K562 (cell line): ENCODE data around the gene POLR2A. TPM values are rescaled to one million over a fixed set of nuclear protein-coding genes. Genes with fewer than 3 reads are reported as not detected.

ENCODE experiments used
- ATAC-seq: fragments of 200-7000 bp; cut with Tn5 transposase; 3 replicates; pipeline ENCODE4 v1.9.1; 2020; ENCODE audit warnings: moderate library complexity
- BruUV-seq: library from RNA; stranded (reverse); fragments of 400-500 nt; replicated peaks from 2 replicates; lab custom pipeline; 2021; lab: Mats Ljungman, UMichigan
- CTCF ChIA-PET: fragments of 300-600 bp; formaldehyde crosslinking; extraction: SDS; loops from one replicate; lab custom pipeline; 2021; ENCODE audit warnings: low intra/inter-chr PET ratio; lab: Yijun Ruan, JAX
- POLR2A ChIA-PET: fragments of 300-600, 350-650 bp; sonication (Branson Sonifier 250); formaldehyde crosslinking; extraction: SDS; loops from one replicate; lab custom pipeline; 2021; ENCODE audit warnings: antibody characterized with exemption, inconsistent platforms; lab: Yijun Ruan, JAX
- DNase-seq, 4 experiments: peaks; one replicate each; pipeline versions ENCODE4 v3.0.0 to v3.0.0-alpha.2; 2011 to 2018; ENCODE audit warnings: low spot score in 3 of 4, mixed read lengths in 3 of 4; ENCODE audit errors: extremely low read depth in 1 of 4
- FAIRE-seq: peaks from 2 replicates; lab custom pipeline; 2011; peaks lifted over from hg19 to GRCh38; lab: Jason Lieb, UNC
- H2AFZ ChIP-seq: 2 replicates; pipeline ENCODE4 v1.6.0; 2011; ENCODE audit warnings: low read depth, low read length, control low read depth, inconsistent platforms
- H3K27ac ChIP-seq: fragments of 200-600 bp; 3 replicates; pipeline ENCODE4 v1.8.0; 2011; ENCODE audit warnings: low read depth, mild to moderate bottlenecking, control low read depth, inconsistent platforms, low read length, moderate library complexity, mixed read lengths; ENCODE audit errors: extremely low read depth
- H3K27me3 ChIP-seq, 2 experiments: fragments of 300-600 bp in 1 of 2; 2 replicates in 1 of 2; 3 replicates in 1 of 2; pipeline versions ENCODE4 v1.6.0 to v1.8.0; 2011; ENCODE audit warnings: inconsistent platforms in 2 of 2, low read length in 2 of 2, mild to moderate bottlenecking in 1 of 2, mixed read lengths in 1 of 2, moderate library complexity in 1 of 2; ENCODE audit not compliant: control insufficient read depth in 2 of 2, insufficient read depth in 2 of 2
- H3K36me3 ChIP-seq: fragments of 300-600 bp; 3 replicates; pipeline ENCODE4 v1.8.0; 2011; ENCODE audit warnings: mild to moderate bottlenecking, low read length, inconsistent platforms; ENCODE audit not compliant: control insufficient read depth, insufficient read depth
- H3K4me1 ChIP-seq, 2 experiments: fragments of 200-600 bp in 1 of 2; replicated peaks in 1 of 2; 2 replicates in 1 of 2; 3 replicates in 1 of 2; pipeline versions ENCODE4 v1.5.1 to v1.8.0; 2011; ENCODE audit warnings: inconsistent platforms in 2 of 2, low read length in 2 of 2, mild to moderate bottlenecking in 1 of 2, mixed read lengths in 1 of 2, moderate library complexity in 1 of 2; ENCODE audit not compliant: control insufficient read depth in 2 of 2, insufficient read depth in 2 of 2
- H3K4me2 ChIP-seq: 2 replicates; pipeline ENCODE4 v1.6.1; 2011; ENCODE audit warnings: low read length, control low read depth, inconsistent platforms, mixed read lengths; ENCODE audit not compliant: insufficient read depth
- H3K4me3 ChIP-seq: fragments of 200-600 bp; sonication (generic), shearing (Covaris generic); 2 replicates; pipeline ENCODE4 v1.5.1; 2016; ENCODE audit warnings: control low read depth, inconsistent platforms
- H3K79me2 ChIP-seq: fragments of 200-600 bp; 3 replicates; pipeline ENCODE4 v1.8.0; 2011; ENCODE audit warnings: low read length, inconsistent platforms; ENCODE audit not compliant: control insufficient read depth, insufficient read depth
- H3K9ac ChIP-seq, 2 experiments: 2 replicates each; pipeline versions ENCODE4 v1.6.0 to v1.6.1; 2011; ENCODE audit warnings: low read depth in 2 of 2, low read length in 2 of 2, control low read depth in 1 of 2, inconsistent platforms in 1 of 2, mild to moderate bottlenecking in 1 of 2, mixed read lengths in 1 of 2; ENCODE audit not compliant: insufficient read depth in 1 of 2
- H3K9me1 ChIP-seq: one replicate; pipeline ENCODE4 v1.6.0; 2011; ENCODE audit warnings: inconsistent platforms, mild to moderate bottlenecking, low read length, moderate library complexity; ENCODE audit not compliant: control insufficient read depth, insufficient read depth
- H3K9me3 ChIP-seq: replicated peaks from 2 replicates; pipeline ENCODE4 v1.5.1; 2011; ENCODE audit warnings: low read depth, low read length, inconsistent platforms; ENCODE audit not compliant: control insufficient read depth, insufficient read depth
- H4K20me1 ChIP-seq: replicated peaks from 2 replicates; pipeline ENCODE4 v1.6.1; 2011; ENCODE audit warnings: low read length, inconsistent platforms, mixed read lengths; ENCODE audit not compliant: control insufficient read depth, insufficient read depth
- BCL6 ChIP-seq: fragments of 250-450 bp; sonication (Bioruptor Pico); IDR thresholded peaks from 2 replicates; pipeline ENCODE4 v1.4.0; 2020
- CBX8 ChIP-seq: fragments of 200-600 bp; sonication (generic); IDR thresholded peaks from 2 replicates; pipeline ENCODE4 v1.6.1; 2012; ENCODE audit warnings: borderline replicate concordance, mixed run types, low read depth, mild to moderate bottlenecking, moderate library complexity, mixed read lengths, low read length, control low read depth, inconsistent platforms; ENCODE audit not compliant: poor library complexity, severe bottlenecking; ENCODE audit errors: extremely low read depth
- HDGF ChIP-seq: fragments of 450-650 bp; IDR thresholded peaks from 2 replicates; pipeline ENCODE4 v1.6.1; 2016
- HEY1 ChIP-seq: fragments of 250-450 bp; sonication (Bioruptor Pico); IDR thresholded peaks from 2 replicates; pipeline ENCODE4 v1.5.0; 2020; ENCODE audit warnings: mild to moderate bottlenecking, moderate library complexity, borderline replicate concordance
- KDM5B ChIP-seq: fragments of 200-600 bp; sonication (generic); IDR thresholded peaks from 2 replicates; pipeline ENCODE4 v1.6.1; 2012; ENCODE audit warnings: low read depth, mild to moderate bottlenecking, moderate library complexity, low read length, control low read depth, inconsistent platforms; ENCODE audit not compliant: insufficient replicate concordance
- SRSF7 ChIP-seq: fragments of 200-400 bp; formaldehyde crosslinking; optimal IDR thresholded peaks from 2 replicates; pipeline ENCODE3; 2017; ENCODE audit warnings: mild to moderate bottlenecking, low read depth, low read length
- WGBS: fragments of 100-300 bp; shearing (Covaris generic); methylation state at CpG from one replicate; pipeline ENCODE4 v1.1.6; 2016; ENCODE audit warnings: low coverage, mixed read lengths; ENCODE audit not compliant: insufficient coverage; ENCODE audit errors: missing lambda C conversion rate; 5-methylcytosine and 5-hydroxymethylcytosine counted together
- in situ Hi-C: fragments of 300-500 bp; cut with MboI; formaldehyde crosslinking; loops from 4 replicates; pipeline ENCODE4 v1.15.0; 2018; ENCODE audit warnings: inconsistent platforms, mixed read lengths
- intact Hi-C: fragments of 100-400 bp; cut with micrococcal nuclease; formaldehyde crosslinking; loops from 2 replicates; pipeline ENCODE4 v1.14.2; 2022
- polyA plus RNA-seq, 8 experiments: library from polyadenylated mRNA; depleted of rRNA in 4 of 8; stranded (reverse) in 5 of 8; unstranded in 3 of 8; fragments of >200 nt; fragmentation: Nextera tagmentation in 2 of 8; fragmentation: Illumina TruSeq in 1 of 8; extraction: Ambion mirVana in 2 of 8; extraction: Trizol in 1 of 8; gene quantifications; 2 replicates each; pipeline versions ENCODE4 v1.2.1 to v1.2.3, GENCODE V29; 2011 to 2014; ENCODE audit warnings: inconsistent platforms in 1 of 8, missing spikeins in 1 of 8
- total RNA-seq, 7 experiments: library from RNA; depleted of rRNA in 6 of 7; stranded (reverse); fragments of >200 nt in 6 of 7; fragmentation: Illumina TruSeq in 2 of 7; extraction: Trizol in 2 of 7; gene quantifications; 2 replicates each; pipeline versions ENCODE4 v1.2.1 to v1.2.3, GENCODE V29; 2011 to 2021; ENCODE audit warnings: low replicate concordance in 1 of 7
- TF ChIP-seq, protein P1 (sequence below): sonication (generic); formaldehyde crosslinking; IDR thresholded peaks from 2 replicates; pipeline ENCODE4 v1.8.0; 2022; ENCODE audit warnings: mild to moderate bottlenecking, missing genetic modification reagents
- TF ChIP-seq, protein P2 (sequence below): fragments of 450-650 bp; IDR thresholded peaks from 2 replicates; pipeline ENCODE4 v1.6.1; 2016; ENCODE audit warnings: missing biosample characterization, missing genetic modification characterization
- TF ChIP-seq, protein P3 (sequence below): sonication (generic); formaldehyde crosslinking; IDR thresholded peaks from 2 replicates; pipeline ENCODE4 v1.8.0; 2022; ENCODE audit warnings: missing genetic modification reagents, mild to moderate bottlenecking, moderate library complexity, borderline replicate concordance
- TF ChIP-seq, protein P4 (sequence below): fragments of 450-650 bp; formaldehyde crosslinking; IDR thresholded peaks from 2 replicates; pipeline ENCODE4 v1.4.0; 2022; ENCODE audit warnings: mild to moderate bottlenecking, moderate library complexity

The POLR2A gene
- total and polyA plus RNA-seq, 9 of the 15 experiments (the other 6 are each of a cell fraction or from before 2014, with no cell fraction given) = 1.3 to 109 (median 12.4) TPM

DNA sequence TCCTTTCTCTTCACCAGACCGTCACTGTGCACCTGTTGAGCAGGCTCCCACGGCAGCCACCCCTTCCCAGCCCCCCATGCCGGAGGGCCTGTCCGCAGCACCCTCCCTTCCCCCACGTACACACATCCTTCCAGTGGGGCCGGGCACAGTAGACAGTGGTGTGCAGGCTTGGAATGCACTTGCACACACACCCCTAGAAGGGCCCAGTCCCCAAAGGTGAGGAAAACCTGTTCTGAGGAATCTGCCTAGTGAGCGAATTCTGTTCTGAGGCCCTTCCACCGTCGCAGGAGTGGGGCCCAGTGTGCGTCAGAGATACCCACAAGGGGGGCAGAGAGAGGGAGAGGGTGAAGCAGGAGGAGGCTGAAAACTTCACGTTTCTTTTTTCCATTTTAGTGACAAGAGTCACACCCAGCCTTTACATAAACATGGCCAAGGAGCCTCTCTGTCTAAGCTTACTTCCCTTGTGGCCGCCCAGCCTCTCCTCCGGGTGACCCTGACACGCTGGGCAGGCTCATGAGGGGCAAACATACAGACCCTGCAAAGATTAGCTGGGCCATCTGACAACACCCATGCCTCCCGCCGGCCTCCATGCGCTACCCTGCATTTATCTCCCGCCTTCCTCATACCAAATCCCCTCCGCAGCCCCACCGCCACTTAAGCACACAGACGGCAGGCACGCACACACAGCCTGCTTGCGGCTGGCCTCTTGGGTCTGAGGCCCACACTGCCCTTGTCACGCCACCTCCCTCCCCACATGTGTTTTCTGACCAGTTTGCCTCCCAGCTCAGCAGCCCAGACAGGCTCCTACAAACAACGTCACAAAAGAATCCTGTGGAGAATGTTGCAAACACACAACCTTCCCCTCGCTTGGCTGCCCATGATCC is 6.5 kb upstream of the POLR2A start (continued):
- TF ChIP-seq, protein P1, sequence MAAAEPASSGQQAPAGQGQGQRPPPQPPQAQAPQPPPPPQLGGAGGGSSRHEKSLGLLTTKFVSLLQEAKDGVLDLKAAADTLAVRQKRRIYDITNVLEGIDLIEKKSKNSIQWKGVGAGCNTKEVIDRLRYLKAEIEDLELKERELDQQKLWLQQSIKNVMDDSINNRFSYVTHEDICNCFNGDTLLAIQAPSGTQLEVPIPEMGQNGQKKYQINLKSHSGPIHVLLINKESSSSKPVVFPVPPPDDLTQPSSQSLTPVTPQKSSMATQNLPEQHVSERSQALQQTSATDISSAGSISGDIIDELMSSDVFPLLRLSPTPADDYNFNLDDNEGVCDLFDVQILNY = no peak
- no peak for TF ChIP-seq SRSF7

DNA sequence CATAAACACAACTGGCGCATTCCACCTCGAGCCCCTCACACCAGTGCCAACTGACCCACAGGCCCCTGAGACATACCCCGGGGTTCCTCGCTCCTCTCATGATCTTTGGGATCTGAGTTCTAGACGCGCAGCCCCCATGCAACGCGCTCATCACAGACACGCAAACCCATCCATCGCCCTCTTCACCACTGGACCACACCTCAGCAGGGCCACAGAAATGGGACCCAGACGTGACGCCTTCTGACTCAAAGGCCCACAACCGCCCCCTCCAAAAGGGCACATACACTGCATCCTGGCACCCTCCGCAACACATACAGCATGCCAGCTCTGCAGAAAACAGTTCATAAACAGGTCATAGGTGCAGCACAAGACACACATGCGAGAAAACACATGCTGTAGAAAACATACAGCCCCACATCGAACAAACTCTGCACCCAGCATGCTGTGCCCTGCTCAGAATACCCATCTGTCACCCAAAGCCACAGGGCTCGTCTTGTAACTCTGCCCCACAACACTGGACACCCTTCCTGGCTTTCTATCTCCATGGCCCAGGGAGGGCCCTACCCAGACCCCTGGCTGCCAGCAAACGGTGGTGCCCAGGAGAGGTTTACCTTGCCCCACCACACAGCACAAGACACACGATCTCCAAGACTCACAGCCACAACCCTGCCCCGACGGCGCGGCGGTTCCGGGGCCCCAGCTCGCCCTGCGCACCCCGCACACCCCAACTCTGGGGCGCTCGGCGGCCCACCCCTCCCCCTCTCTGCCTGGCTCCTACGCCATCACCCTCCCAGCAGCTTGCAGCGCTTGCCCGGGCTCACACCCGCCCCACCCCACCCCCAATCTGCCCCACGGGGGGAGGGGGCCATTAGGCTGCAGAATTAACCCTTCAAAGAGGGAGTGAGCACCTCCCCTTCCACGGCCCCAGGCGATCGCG is 5.6 kb upstream of the POLR2A start:
- ChIA-PET POLR2A (interaction anchor here (1.1 to 2.6 kb wide), 3 partner anchors 10 to 37 kb away, joined by 3 to 8 read pairs (median 6); no protein-coding TSS in a partner anchor), CTCF (interaction anchor here (1.0 kb wide), 1 partner anchor 126 kb away, joined by 4 read pairs; no protein-coding TSS in a partner anchor)
- Histone ChIP-seq H3K9me1 (no peaks in the 10 kb centered on the region), H3K36me3 (no peaks in the 10 kb centered on the region; the same call in 1 of the 3 replicates), H4K20me1 (0 out of 2 replicates have a peak, but pooled peaks cover 13% of the 10 kb centered on the region), H3K9me3 (no peaks in the 10 kb centered on the region), H3K4me3 (peak overlapping the region; percentile 70), H2AFZ (0 out of 2 replicates have a peak overlapping the region, but pooled peaks have one; percentile 51), H3K4me1 (peaks cover 39 to 69% of the 10 kb centered on the region in 2 experiments), H3K27ac (peak overlapping the region; percentile 92), H3K9ac (peak overlapping the region; percentile 82 to 94), H3K79me2 (peaks cover 69% of the 10 kb centered on the region), H3K27me3 (no peaks in the 10 kb centered on the region), H3K4me2 (peak overlapping the region; percentile 93)
- in situ Hi-C loops (no loop called here), intact Hi-C loops (no loop called here)
- WGBS = 29% methylated on average over 23 of the region's 40 CpGs
- BruUV-seq = TSS peak; percentile 48
- FAIRE-seq (no peak), DNase-seq (peak; percentile 50 to 67 (median 60)), ATAC-seq (peak; percentile 4)
- TF ChIP-seq HEY1 (CRISPR knock-in tag) (no peak), HDGF (peak; percentile 7; the same call in 1 of the 2 replicates), BCL6 (CRISPR knock-in tag) (no peak), KDM5B (peak; percentile 13), CBX8 (no peak)
- TF ChIP-seq, protein P2, sequence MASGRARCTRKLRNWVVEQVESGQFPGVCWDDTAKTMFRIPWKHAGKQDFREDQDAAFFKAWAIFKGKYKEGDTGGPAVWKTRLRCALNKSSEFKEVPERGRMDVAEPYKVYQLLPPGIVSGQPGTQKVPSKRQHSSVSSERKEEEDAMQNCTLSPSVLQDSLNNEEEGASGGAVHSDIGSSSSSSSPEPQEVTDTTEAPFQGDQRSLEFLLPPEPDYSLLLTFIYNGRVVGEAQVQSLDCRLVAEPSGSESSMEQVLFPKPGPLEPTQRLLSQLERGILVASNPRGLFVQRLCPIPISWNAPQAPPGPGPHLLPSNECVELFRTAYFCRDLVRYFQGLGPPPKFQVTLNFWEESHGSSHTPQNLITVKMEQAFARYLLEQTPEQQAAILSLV (tag) = no peak
- TF ChIP-seq, protein P3, sequence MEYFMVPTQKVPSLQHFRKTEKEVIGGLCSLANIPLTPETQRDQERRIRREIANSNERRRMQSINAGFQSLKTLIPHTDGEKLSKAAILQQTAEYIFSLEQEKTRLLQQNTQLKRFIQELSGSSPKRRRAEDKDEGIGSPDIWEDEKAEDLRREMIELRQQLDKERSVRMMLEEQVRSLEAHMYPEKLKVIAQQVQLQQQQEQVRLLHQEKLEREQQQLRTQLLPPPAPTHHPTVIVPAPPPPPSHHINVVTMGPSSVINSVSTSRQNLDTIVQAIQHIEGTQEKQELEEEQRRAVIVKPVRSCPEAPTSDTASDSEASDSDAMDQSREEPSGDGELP (CRISPR knock-in tag) = peak; percentile 20; the same call in 1 of the 2 replicates
- TF ChIP-seq, protein P4, sequence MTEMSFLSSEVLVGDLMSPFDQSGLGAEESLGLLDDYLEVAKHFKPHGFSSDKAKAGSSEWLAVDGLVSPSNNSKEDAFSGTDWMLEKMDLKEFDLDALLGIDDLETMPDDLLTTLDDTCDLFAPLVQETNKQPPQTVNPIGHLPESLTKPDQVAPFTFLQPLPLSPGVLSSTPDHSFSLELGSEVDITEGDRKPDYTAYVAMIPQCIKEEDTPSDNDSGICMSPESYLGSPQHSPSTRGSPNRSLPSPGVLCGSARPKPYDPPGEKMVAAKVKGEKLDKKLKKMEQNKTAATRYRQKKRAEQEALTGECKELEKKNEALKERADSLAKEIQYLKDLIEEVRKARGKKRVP (CRISPR knock-in tag) = no peak
